Neural cell (in vitro differentiated cells): ENCODE measurements around the gene KCTD13. TPM values are rescaled to one million over a fixed set of nuclear protein-coding genes. Genes with fewer than 3 reads are reported as not detected.

Experiments
- H2AFZ ChIP-seq: fragments of 200-600, 300-800 bp; sonication (generic), shearing (Covaris generic); 2 replicates; pipeline ENCODE4 v1.6.0; 2014; ENCODE audit warnings: low read depth, mild to moderate bottlenecking, antibody characterized with exemption, low read length, moderate library complexity
- H3F3A ChIP-seq: fragments of 200-600 bp; shearing (Covaris generic); 2 replicates; pipeline ENCODE4 v1.6.1; 2016; ENCODE audit warnings: mild to moderate bottlenecking, moderate library complexity, mixed read lengths, antibody characterized with exemption, low read length; ENCODE audit not compliant: insufficient read depth, poor library complexity, severe bottlenecking
- H3K27ac ChIP-seq: fragments of 200-600, 300-800 bp; sonication (generic), shearing (Covaris generic); 2 replicates; pipeline ENCODE4 v1.5.1; 2014; ENCODE audit warnings: mild to moderate bottlenecking, low read length, moderate library complexity
- H3K27me3 ChIP-seq: fragments of 300-800, 200-600 bp; sonication (generic), shearing (Covaris generic); 2 replicates; pipeline ENCODE4 v1.6.0; 2014; ENCODE audit warnings: mild to moderate bottlenecking, low read depth, low read length, moderate library complexity; ENCODE audit not compliant: insufficient read depth
- H3K36me3 ChIP-seq: fragments of 300-800, 200-600 bp; sonication (generic), shearing (Covaris generic); 2 replicates; pipeline ENCODE4 v1.5.1; 2014; ENCODE audit warnings: mild to moderate bottlenecking, antibody characterized with exemption, low read length, moderate library complexity; ENCODE audit not compliant: insufficient read depth
- H3K4me2 ChIP-seq: fragments of 300-800, 200-600 bp; sonication (generic), shearing (Covaris generic); 2 replicates; pipeline ENCODE4 v1.6.0; 2014; ENCODE audit warnings: mild to moderate bottlenecking, low read length
- H3K4me3 ChIP-seq: fragments of 300-800, 200-600 bp; sonication (generic), shearing (Covaris generic); 2 replicates; pipeline ENCODE4 v1.5.1; 2014; ENCODE audit warnings: mild to moderate bottlenecking, low read length, moderate library complexity
- H3K79me2 ChIP-seq: fragments of 200-600 bp; shearing (Covaris generic); replicated peaks from 2 replicates; pipeline ENCODE4 v1.6.0; 2014; ENCODE audit warnings: mild to moderate bottlenecking, low read length, moderate library complexity; ENCODE audit not compliant: insufficient read depth
- H3K9ac ChIP-seq: fragments of 300-800, 200-600 bp; sonication (generic), shearing (Covaris generic); 2 replicates; pipeline ENCODE4 v1.6.1; 2016; ENCODE audit warnings: mild to moderate bottlenecking, low read length, mixed read lengths
- H3K9me2 ChIP-seq: fragments of 200-600 bp; shearing (Covaris generic); 2 replicates; pipeline ENCODE4 v1.6.1; 2016; ENCODE audit warnings: mild to moderate bottlenecking, low read length, mixed read lengths; ENCODE audit not compliant: insufficient read depth
- H3K9me3 ChIP-seq: fragments of 200-600, 300-800 bp; sonication (generic), shearing (Covaris generic); 2 replicates; pipeline ENCODE4 v1.6.1; 2016; ENCODE audit warnings: mild to moderate bottlenecking, mixed run types, low read length, moderate library complexity, mixed read lengths
- H4K20me1 ChIP-seq: fragments of 200-600 bp; shearing (Covaris generic); 2 replicates; pipeline ENCODE4 v1.6.1; 2016; ENCODE audit warnings: mild to moderate bottlenecking, mixed run types; ENCODE audit not compliant: insufficient read depth
- EP300 ChIP-seq: fragments of 450-650 bp; conservative IDR thresholded peaks from 2 replicates; pipeline ENCODE4 v1.6.1; 2014; ENCODE audit warnings: antibody characterized with exemption, mild to moderate bottlenecking, moderate library complexity; ENCODE audit not compliant: poor library complexity, severe bottlenecking
- EZH2 ChIP-seq: fragments of 200-600, 300-800 bp; shearing (Covaris generic), sonication (generic); IDR thresholded peaks from 2 replicates; pipeline ENCODE4 v1.6.1; 2014; ENCODE audit warnings: antibody characterized with exemption, low read length, borderline replicate concordance, mild to moderate bottlenecking; ENCODE audit not compliant: insufficient read depth, poor library complexity, severe bottlenecking
- MXI1 ChIP-seq: fragments of 450-650 bp; conservative IDR thresholded peaks from 2 replicates; pipeline ENCODE4 v1.6.1; 2014; ENCODE audit warnings: antibody characterized with exemption, mild to moderate bottlenecking; ENCODE audit not compliant: poor library complexity, severe bottlenecking
- POLR2AphosphoS5 ChIP-seq: IDR thresholded peaks from 2 replicates; pipeline ENCODE4 v1.6.1; 2012
- RAD21 ChIP-seq: fragments of 450-650 bp; conservative IDR thresholded peaks from 2 replicates; pipeline ENCODE4 v1.6.1; 2014; ENCODE audit warnings: antibody characterized with exemption, mild to moderate bottlenecking, moderate library complexity
- SMC3 ChIP-seq: fragments of 450-650 bp; conservative IDR thresholded peaks from 2 replicates; pipeline ENCODE4 v1.6.1; 2014; ENCODE audit warnings: antibody characterized with exemption, mild to moderate bottlenecking, moderate library complexity; ENCODE audit not compliant: poor library complexity
- TAF1 ChIP-seq: IDR thresholded peaks from 2 replicates; pipeline ENCODE4 v1.6.1; 2012; ENCODE audit warnings: low read depth
- polyA plus RNA-seq: library from polyadenylated mRNA; depleted of rRNA; stranded (reverse); fragments of >200 nt; gene quantifications from 2 replicates; pipeline ENCODE4 v1.2.3, GENCODE V29; 2014
- TF ChIP-seq, protein P1 (sequence below): fragments of 450-650 bp; IDR thresholded peaks from 2 replicates; pipeline ENCODE4 v1.5.1; 2014; ENCODE audit warnings: antibody characterized with exemption, mild to moderate bottlenecking, moderate library complexity; ENCODE audit not compliant: poor library complexity, severe bottlenecking
- TF ChIP-seq, protein P2 (sequence below): IDR thresholded peaks from 2 replicates; pipeline ENCODE4 v1.6.1; 2012; ENCODE audit warnings: borderline replicate concordance

The KCTD13 gene
- polyA plus RNA-seq, 1 donor from 2014 or later: 55.0 TPM

DNA sequence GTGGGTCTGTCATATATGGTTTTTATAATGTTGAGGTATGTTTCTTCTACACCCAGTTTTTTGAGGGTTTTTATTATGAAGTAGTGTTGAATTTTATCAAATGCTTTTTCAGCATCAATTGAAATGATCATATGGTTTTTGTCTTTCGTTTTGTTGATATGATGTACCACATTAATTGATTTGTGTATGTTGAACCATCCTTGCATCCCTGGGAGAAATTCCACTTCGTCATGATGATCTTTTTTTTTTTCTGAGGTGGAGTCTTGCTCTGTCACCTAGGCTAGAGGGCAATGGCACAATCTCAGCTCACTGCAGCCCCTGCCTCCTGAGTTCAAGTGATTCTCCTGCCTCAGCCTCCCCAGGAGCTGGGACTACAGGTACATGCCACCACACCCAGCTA, 21.9 kb upstream of the KCTD13 start:
- H3K4me2 ChIP-seq: no peak overlapping the region
- H3K4me3 ChIP-seq: no peak overlapping the region
- H3K9me2 ChIP-seq: no peaks in the 10 kb centered on the region
- H3K27ac ChIP-seq: no peak overlapping the region
- H4K20me1 ChIP-seq: no peaks in the 10 kb centered on the region
- H3K79me2 ChIP-seq: no peaks in the 10 kb centered on the region
- H3K9me3 ChIP-seq: no peaks in the 10 kb centered on the region
- no peaks in the 10 kb centered on the region for H3F3A ChIP-seq
- H3K27me3 ChIP-seq: no peaks in the 10 kb centered on the region
- no peaks in the 10 kb centered on the region for H3K36me3 ChIP-seq
- no peak overlapping the region for H2AFZ ChIP-seq
- TF ChIP-seq EZH2 (no peak), TAF1 (no peak), RAD21 (no peak), SMC3 (no peak), POLR2AphosphoS5 (no peak), EP300 (no peak), MXI1 (no peak)
- TF ChIP-seq, protein P1, sequence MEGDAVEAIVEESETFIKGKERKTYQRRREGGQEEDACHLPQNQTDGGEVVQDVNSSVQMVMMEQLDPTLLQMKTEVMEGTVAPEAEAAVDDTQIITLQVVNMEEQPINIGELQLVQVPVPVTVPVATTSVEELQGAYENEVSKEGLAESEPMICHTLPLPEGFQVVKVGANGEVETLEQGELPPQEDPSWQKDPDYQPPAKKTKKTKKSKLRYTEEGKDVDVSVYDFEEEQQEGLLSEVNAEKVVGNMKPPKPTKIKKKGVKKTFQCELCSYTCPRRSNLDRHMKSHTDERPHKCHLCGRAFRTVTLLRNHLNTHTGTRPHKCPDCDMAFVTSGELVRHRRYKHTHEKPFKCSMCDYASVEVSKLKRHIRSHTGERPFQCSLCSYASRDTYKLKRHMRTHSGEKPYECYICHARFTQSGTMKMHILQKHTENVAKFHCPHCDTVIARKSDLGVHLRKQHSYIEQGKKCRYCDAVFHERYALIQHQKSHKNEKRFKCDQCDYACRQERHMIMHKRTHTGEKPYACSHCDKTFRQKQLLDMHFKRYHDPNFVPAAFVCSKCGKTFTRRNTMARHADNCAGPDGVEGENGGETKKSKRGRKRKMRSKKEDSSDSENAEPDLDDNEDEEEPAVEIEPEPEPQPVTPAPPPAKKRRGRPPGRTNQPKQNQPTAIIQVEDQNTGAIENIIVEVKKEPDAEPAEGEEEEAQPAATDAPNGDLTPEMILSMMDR: no peak
- TF ChIP-seq, protein P2, sequence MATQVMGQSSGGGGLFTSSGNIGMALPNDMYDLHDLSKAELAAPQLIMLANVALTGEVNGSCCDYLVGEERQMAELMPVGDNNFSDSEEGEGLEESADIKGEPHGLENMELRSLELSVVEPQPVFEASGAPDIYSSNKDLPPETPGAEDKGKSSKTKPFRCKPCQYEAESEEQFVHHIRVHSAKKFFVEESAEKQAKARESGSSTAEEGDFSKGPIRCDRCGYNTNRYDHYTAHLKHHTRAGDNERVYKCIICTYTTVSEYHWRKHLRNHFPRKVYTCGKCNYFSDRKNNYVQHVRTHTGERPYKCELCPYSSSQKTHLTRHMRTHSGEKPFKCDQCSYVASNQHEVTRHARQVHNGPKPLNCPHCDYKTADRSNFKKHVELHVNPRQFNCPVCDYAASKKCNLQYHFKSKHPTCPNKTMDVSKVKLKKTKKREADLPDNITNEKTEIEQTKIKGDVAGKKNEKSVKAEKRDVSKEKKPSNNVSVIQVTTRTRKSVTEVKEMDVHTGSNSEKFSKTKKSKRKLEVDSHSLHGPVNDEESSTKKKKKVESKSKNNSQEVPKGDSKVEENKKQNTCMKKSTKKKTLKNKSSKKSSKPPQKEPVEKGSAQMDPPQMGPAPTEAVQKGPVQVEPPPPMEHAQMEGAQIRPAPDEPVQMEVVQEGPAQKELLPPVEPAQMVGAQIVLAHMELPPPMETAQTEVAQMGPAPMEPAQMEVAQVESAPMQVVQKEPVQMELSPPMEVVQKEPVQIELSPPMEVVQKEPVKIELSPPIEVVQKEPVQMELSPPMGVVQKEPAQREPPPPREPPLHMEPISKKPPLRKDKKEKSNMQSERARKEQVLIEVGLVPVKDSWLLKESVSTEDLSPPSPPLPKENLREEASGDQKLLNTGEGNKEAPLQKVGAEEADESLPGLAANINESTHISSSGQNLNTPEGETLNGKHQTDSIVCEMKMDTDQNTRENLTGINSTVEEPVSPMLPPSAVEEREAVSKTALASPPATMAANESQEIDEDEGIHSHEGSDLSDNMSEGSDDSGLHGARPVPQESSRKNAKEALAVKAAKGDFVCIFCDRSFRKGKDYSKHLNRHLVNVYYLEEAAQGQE: no peak
- no peak overlapping the region for H3K9ac ChIP-seq

DNA sequence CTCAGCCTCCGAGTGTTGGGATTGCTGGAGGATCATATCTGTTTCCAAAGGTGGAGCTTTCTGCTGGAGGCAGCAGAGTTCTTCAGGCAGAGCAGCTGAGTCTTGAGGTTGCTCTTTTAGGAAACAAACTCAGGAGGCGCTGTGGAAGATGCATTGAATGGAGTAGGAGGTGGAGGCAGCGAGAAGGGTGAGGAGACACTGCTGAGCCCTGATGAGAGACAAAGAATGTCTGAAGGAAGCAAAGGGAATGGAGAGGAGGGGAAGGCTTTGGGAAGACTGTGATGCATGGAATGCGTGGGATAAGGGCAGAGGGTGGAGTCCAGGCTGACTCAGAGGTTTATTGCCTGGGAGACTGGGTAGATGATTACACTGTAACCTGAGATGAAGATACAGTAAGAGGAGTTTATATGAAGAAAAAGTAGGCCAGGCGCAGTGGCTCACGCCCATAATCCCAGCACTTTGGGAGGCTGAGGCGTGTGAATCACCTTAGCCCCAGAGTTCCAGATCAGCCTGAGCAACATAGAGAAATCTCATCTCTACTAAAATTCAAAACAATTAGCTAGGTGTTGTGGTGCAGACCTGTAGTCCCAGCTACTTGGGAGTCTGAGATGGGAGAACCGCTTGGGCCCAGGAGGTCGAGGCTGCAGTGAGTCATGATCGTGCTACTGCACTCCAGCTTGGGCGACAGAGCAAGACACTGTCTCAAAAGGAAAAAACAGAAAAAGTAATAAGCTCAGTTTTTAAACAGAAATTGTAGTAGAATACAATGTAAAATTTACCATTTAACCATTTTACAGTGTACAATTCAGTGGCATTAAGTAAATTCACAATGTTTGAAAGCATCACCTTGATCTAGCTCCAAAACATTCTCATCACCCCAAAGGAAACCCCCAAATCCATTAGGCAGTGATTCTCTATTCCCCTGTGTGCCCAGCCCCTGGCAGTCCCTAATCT, 18.1 kb upstream of the KCTD13 start:
- H3K4me2 ChIP-seq: no peak overlapping the region

More for the DNA sequence above, 18.1 kb upstream of the KCTD13 start:
- Histone ChIP-seq H3K36me3 (no peaks in the 10 kb centered on the region), H3K9me3 (no peaks in the 10 kb centered on the region), H3F3A (no peaks in the 10 kb centered on the region), H3K27ac (no peak overlapping the region), H3K9me2 (no peaks in the 10 kb centered on the region), H2AFZ (no peak overlapping the region), H3K27me3 (no peaks in the 10 kb centered on the region), H3K9ac (no peak overlapping the region), H3K4me3 (no peak overlapping the region), H3K79me2 (no peaks in the 10 kb centered on the region), H4K20me1 (no peaks in the 10 kb centered on the region)
- TF ChIP-seq EZH2 (no peak), TAF1 (no peak), SMC3 (no peak), POLR2AphosphoS5 (no peak), MXI1 (no peak), RAD21 (no peak), EP300 (no peak)
- TF ChIP-seq, protein P1: no peak
- TF ChIP-seq, protein P2: no peak
